Endothelial cell of hepatic sinusoid (primary cell): ENCODE results near the gene MPPED1.

Source experiments
- in situ Hi-C: cut with HindIII; loops from 2 replicates; pipeline ENCODE4 v1.10.0; 2017; ENCODE audit warnings: low sequenced_read_pairs

Gene MPPED1

GRCh38 chr22:43392385-43392989, 19.3 kb upstream of the MPPED1 start:
- in situ Hi-C loops: no loop called here

DNA sequence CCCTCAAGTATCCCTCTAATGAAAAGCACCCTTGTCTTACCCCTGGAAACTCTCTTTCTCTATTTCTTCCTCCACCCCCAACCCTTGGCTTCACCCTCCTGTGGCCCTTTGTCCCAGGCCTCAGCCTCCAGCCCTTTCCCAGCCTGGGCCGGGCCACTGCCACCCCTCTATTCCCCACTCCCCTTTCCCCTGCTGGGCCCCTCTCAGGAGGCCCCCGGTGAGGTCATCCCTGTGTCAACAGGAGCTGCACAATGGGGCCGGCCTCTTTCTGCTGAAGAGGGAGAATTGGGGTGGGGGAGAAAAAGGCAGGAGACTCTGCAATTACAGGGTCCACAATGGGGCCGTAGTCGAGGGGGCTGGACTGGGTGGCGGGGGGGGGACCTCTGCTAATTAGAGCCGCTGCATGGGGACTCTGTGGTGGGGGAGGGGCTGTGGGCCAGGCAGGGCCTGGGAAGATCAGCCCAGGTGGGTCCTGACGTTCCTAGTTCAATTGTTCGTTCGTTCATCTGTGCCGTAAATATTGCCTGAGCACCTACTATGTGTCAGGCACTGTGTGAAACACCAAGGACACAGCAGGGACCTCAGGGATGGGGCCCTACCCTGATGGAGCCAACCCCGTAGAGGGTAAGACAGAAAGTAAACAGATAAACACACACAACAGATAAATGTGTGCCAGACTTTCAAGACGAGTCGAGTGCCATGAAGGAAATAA, 18.5 kb upstream of the MPPED1 start:
- in situ Hi-C loops: no loop called here

GRCh38 chr22:43393844-43394474, 17.9 kb upstream of the MPPED1 start:
- in situ Hi-C loops: no loop called here

DNA sequence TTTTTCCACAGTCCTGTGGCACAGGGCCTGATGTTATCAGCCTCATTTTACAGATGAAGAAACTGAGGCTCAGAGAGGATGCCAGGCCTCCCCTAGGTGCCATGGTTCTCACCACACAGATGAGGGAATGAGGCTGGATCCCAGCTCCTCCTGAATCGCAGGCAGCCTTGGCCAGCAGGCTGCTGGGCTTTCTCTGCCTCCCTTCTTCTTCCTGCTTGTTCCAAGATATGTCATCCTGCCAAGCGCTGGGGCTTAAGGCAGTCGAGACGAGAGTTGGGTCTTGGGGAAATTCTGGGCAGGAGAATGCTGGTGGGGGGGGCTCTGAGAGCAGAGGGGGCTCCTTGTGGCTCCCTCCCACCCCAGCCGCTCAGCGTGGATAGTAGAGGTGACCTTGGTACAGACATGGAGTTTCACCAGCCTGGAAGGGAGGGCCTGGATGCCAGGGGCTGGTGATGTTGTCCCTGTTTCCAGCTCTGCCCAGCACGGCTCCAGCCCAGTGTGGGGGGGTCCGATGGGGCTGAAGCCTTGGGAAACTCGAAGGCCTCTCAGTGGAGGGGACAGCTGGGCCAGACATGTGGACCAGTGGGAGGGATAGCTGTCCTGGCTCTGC, 16.6 kb upstream of the MPPED1 start:
- in situ Hi-C loops: no loop called here

GRCh38 chr22:43396321-43396933, 15.4 kb upstream of the MPPED1 start:
- in situ Hi-C loops: no loop called here

- in situ Hi-C loops: no loop called here
Observed at GRCh38 chr22:43396934-43397457, 14.8 kb upstream of the MPPED1 start.

DNA sequence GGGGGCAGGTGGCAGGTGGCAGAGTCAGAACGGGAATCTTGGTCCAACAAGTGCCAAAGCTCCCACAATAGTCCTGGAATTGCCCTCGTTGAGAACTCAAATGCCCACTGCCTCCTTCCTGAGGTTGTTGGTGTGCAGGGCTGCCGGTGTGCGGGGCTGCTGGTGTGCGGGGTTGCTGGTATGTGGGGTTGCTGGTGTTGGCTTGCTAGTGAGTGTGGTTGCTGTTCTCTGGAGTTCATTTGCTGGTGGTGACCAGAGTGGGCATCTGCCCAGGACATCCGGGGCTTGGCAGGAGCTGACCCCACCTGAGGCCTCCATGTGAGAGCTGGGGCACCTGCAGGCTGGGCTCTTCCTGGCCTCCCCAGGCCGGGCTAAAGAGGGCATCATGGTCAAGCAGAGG, 14.0 kb upstream of the MPPED1 start:
- in situ Hi-C loops: no loop called here

DNA sequence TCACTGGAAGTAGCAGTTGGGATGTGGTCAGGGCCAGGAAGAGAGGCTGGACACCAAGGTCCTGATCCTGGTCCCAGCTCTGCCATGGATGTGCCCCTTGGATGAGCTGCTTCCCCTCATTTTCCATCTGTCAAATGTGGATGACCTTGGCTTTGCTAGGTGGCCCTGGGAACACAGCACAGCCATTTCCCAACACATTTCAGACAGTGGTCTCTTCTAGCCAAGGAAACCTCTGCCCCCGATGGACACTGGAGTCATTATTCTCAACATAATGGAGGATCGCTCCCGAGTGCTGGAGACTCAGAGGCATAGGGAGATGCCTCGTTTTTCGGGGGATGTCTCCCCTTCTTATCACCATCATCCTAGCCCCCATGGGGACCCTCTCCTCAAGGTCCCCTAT, 13.6 kb upstream of the MPPED1 start:
- in situ Hi-C loops: no loop called here

GRCh38 chr22:43398910-43399309, 12.9 kb upstream of the MPPED1 start:
- in situ Hi-C loops: no loop called here

- in situ Hi-C loops: no loop called here
Observed at GRCh38 chr22:43399338-43399979, 12.4 kb upstream of the MPPED1 start.

- in situ Hi-C loops: no loop called here
Observed at GRCh38 chr22:43399980-43400358, 11.8 kb upstream of the MPPED1 start.

GRCh38 chr22:43400449-43400848, 11.4 kb upstream of the MPPED1 start:
- in situ Hi-C loops: no loop called here

- in situ Hi-C loops: no loop called here
Observed at GRCh38 chr22:43401233-43401632, 10.6 kb upstream of the MPPED1 start.

DNA sequence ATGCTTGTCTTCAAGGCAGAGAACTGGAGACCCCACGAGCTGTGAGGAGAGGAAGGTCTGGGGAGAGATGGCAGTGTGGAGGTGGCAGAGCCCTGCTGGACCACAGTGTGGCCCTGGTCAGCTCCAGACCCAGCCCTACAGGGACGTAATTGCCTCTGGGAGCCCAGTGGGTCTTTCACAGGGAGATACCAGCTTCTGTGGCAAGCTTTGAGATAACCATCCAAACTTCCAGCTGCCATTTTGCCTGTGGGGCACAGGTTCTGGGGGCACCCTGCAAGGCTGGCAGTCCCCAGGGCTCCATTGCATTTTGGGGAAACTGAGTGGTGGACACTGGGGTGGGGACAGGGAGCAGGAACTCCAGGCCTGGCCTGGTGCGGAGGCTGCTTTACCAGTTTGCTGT, 10.2 kb upstream of the MPPED1 start:
- in situ Hi-C loops: no loop called here

GRCh38 chr22:43402128-43402527, 9.7 kb upstream of the MPPED1 start:
- in situ Hi-C loops: no loop called here

- in situ Hi-C loops: no loop called here
Observed at GRCh38 chr22:43404673-43405385, 7.0 kb upstream of the MPPED1 start.

DNA sequence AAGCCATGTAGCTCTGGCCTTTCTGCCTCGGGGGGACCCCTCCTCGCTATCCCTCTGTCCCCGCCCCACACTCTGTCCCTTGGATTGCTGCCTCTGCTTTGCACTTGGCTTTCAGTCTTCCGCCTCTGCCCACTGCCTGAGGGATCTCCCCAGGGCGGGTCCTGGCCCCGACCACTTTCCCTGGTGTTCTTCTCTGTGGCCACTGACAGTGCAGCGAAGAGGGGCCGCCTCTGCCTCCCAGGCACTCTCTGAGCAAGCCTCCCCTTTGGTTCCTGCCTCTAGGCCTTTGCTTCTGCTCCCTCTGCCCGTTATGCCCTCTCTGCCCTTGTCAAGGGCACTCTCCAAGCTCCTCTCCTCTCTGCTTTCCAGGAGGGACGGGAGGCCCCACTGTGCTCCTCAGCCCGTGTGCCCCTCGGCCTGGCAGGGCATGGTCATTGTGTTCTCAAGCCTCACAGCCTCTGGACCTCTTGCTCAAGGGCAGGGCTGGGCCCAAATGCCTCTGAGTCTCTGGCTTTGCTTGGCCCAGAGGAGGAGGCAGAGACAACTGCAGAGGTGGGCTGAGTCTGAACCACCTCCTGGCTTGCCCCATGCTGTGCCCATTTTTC, 5.5 kb upstream of the MPPED1 start:
- in situ Hi-C loops: no loop called here

DNA sequence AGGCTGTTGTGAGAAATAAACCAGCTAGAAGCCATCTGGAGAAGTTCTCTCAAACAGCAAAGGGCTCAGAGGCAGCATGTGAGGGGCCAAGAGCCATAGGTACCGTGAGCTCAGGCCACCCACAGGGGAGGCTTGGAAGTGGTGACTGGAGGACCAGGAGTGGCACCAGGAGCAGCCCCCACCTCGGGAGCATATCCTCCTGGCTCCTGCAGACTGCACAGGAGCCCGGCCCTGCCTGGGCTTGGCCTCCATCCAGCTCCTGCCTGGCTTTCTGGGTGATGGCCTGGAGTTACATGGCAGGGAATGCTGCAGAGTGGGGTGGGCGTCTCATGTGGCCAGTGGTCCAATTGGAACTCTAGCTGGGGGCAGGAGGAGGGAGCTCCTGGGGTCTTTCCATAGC, 4.2 kb upstream of the MPPED1 start:
- in situ Hi-C loops: no loop called here

GRCh38 chr22:43408009-43408408, 3.8 kb upstream of the MPPED1 start:
- in situ Hi-C loops: no loop called here

DNA sequence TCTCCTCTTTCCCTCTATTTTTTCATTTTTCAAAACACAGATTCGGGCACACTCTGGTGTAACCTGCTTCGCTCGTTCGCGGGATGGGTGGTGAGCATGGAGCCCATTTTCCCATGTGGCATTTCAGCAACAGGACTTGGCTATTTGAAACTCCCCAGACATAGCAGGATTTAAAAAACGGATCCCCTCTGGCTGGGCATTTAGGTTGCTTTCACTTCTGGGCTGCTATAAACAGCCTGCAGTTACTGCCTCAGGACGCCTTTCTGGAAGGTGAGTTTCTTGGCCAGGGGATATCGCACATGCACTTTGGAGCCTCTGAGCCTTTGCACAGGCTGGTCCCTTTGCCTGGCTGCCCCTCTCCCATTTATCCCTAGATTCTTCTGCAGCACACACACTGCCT, 2.8 kb upstream of the MPPED1 start:
- in situ Hi-C loops: no loop called here
